Tibial nerve (tissue), 4 donors: Measurements from ENCODE around the gene HOATZ. TPM values are rescaled to one million over a fixed set of nuclear protein-coding genes. Genes with fewer than 3 reads are reported as not detected.
A peak's percentile ranks its signal among the peaks of the same experiment; 100 is the strongest.

ENCODE experiments used
- DNase-seq, 2 donors: peaks; one replicate each; pipeline ENCODE4 v3.0.0-alpha.2; 2019; ENCODE audit warnings: low spot score in 2 of 2
- H3K27ac ChIP-seq, 4 donors: fragments of 200-600 bp; sonication (generic) in 3 of 4; one replicate each; pipeline ENCODE4 v1.5.1; 2017 to 2019; ENCODE audit warnings: mild to moderate bottlenecking in 1 of 4
- H3K27me3 ChIP-seq, 2 donors: fragments of 200-600 bp; sonication (generic) in 1 of 2; one replicate each; pipeline versions ENCODE4 v1.5.1 to v1.6.0; 2017 to 2019
- H3K36me3 ChIP-seq, 3 donors: fragments of 200-600 bp; sonication (generic); one replicate each; pipeline ENCODE4 v1.5.1; 2018 to 2019
- H3K4me1 ChIP-seq, 4 donors: fragments of 200-600 bp; sonication (generic) in 3 of 4; one replicate each; pipeline ENCODE4 v1.5.1; 2017 to 2019
- H3K4me3 ChIP-seq, 4 donors: fragments of 200-600 bp; sonication (generic) in 3 of 4; one replicate each; pipeline ENCODE4 v1.5.1; 2017 to 2019; ENCODE audit warnings: mild to moderate bottlenecking in 1 of 4, moderate library complexity in 1 of 4
- H3K9me3 ChIP-seq, 4 donors: fragments of 200-600 bp; sonication (generic) in 3 of 4; one replicate each; pipeline ENCODE4 v1.5.1; 2017 to 2019
- EP300 ChIP-seq, 2 donors: sonication (generic); formaldehyde crosslinking; IDR thresholded peaks; one replicate each; pipeline ENCODE4 v1.6.1; 2017; ENCODE audit warnings: antibody characterized with exemption in 2 of 2, mild to moderate bottlenecking in 1 of 2
- POLR2A ChIP-seq, 2 donors: fragments of 450-650 bp; IDR thresholded peaks; one replicate each; pipeline ENCODE4 v1.6.1; 2017; ENCODE audit warnings: antibody characterized with exemption in 2 of 2, mild to moderate bottlenecking in 2 of 2, moderate library complexity in 2 of 2
- WGBS, 2 donors: methylation state at CpG; one replicate each; pipeline ENCODE4 v1.1.5; 2018; 5-methylcytosine and 5-hydroxymethylcytosine counted together
- total RNA-seq, 4 donors: library from RNA; depleted of rRNA; stranded (reverse); fragments of >200 nt; gene quantifications; one replicate each; pipeline ENCODE4 v1.1.0, GENCODE V29; 2016
- TF ChIP-seq, protein P1 (sequence below), 5 experiments: fragments of 200-600 bp in 3 of 5; fragments of 450-650 bp in 2 of 5; sonication (generic) in 3 of 5; IDR thresholded peaks; one replicate each; pipeline ENCODE4 v1.5.1; 2016 to 2019; ENCODE audit warnings: antibody characterized with exemption in 5 of 5, mild to moderate bottlenecking in 3 of 5, moderate library complexity in 2 of 5

Gene HOATZ
- total RNA-seq: not detected

DNA sequence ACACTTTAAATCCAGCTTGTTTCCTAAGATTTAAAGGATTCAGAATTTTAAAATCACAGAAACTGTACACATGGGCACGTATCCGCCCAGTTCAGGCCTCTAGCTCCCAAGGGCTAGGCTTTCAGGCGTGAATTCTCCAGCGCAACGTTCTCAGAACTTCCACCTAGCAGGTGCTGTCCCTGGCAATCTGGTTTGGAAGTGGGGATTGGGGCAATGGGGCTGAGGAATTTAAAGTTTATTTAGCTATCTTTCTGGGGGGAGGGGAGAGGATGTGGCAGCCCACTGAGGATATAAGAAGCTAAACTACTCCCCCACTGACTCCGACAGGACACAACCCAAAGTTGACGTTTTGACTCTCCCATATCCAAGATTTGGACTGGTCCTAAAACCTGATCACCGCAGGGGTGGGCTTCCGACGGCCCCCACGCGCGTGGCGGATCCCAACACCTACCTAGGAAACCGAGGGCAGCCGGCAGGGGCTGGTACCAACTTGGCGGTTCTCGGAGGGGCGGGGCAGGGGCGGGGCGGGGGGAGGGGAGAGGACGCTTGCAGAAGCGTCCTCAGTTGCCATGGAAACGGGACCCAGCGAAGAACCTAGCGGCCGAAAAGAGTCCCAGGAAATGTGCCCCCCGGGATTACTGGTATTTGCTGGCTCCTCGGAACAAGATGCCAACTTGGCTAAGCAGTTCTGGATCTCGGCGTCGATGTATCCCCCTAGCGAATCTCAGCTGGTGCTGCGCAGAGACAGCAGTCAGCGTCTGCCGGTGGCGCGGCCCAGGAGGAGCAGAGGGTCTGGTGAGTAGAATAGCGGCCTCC is at the start of gene HOATZ:
Gene HOATZ, plus strand, starts transcription at position 563 of the 816 bp plus-strand sequence. Its CDS starts 7 bp downstream, at position 570.
- H3K27ac ChIP-seq: no peak within 1 kb of the TSS
- TF ChIP-seq, protein P1, sequence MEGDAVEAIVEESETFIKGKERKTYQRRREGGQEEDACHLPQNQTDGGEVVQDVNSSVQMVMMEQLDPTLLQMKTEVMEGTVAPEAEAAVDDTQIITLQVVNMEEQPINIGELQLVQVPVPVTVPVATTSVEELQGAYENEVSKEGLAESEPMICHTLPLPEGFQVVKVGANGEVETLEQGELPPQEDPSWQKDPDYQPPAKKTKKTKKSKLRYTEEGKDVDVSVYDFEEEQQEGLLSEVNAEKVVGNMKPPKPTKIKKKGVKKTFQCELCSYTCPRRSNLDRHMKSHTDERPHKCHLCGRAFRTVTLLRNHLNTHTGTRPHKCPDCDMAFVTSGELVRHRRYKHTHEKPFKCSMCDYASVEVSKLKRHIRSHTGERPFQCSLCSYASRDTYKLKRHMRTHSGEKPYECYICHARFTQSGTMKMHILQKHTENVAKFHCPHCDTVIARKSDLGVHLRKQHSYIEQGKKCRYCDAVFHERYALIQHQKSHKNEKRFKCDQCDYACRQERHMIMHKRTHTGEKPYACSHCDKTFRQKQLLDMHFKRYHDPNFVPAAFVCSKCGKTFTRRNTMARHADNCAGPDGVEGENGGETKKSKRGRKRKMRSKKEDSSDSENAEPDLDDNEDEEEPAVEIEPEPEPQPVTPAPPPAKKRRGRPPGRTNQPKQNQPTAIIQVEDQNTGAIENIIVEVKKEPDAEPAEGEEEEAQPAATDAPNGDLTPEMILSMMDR (IDR thresholded peaks at IDR 0.05): no peak
- TF ChIP-seq EP300 (IDR thresholded peaks at IDR 0.05) (no peak), POLR2A (IDR thresholded peaks at IDR 0.05) (no peak)
- peaks cover 3 to 40% of the 10 kb centered on the region in 2 donors for H3K27me3 ChIP-seq
- peak within 1 kb of the TSS in 1 of 4 donors; percentile 35 for H3K4me3 ChIP-seq
- H3K36me3 ChIP-seq: no peaks in the 10 kb centered on the region
- no peaks in the 10 kb centered on the region for H3K9me3 ChIP-seq
- peaks cover 0 to 24% (median 0%) of the 10 kb centered on the region in 4 donors for H3K4me1 ChIP-seq
- DNase-seq: no peak
- WGBS, 2 donors: 26 to 29% methylated on average over 23 to 35 of the region's 39 CpGs

DNA sequence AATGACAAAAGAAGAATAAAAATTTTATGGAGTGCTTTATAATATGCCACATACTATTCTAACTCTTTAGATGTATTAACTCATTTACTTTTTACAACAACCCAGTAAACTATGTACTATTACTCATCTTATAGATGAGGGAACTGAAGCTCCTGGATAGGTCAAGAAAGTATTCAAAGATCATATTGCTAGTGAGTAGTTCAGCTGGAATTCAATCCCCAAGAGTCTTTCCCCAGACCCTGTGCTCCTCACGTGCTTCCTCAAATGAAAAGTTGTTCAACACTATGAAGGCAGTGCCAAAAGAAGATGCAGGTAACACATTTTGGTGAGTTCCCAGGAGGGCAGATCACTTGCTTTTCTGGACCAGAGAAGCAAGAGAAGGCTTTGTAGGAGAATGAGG is 49.2 kb upstream of the HOATZ start:
- WGBS, 2 donors: 75 to 77% methylated on average over 1 of the region's 1 CpG
- no peaks in the 10 kb centered on the region for H3K27me3 ChIP-seq
- TF ChIP-seq POLR2A (IDR thresholded peaks at IDR 0.05): no peak
- TF ChIP-seq, protein P1 (IDR thresholded peaks at IDR 0.05): no peak
- no peak for TF ChIP-seq EP300 (IDR thresholded peaks at IDR 0.05)
- no peak overlapping the region for H3K27ac ChIP-seq
- H3K36me3 ChIP-seq: no peaks in the 10 kb centered on the region
- no peak for DNase-seq
- H3K4me3 ChIP-seq: no peak overlapping the region
- H3K4me1 ChIP-seq: no peaks in the 10 kb centered on the region
- no peaks in the 10 kb centered on the region for H3K9me3 ChIP-seq

DNA sequence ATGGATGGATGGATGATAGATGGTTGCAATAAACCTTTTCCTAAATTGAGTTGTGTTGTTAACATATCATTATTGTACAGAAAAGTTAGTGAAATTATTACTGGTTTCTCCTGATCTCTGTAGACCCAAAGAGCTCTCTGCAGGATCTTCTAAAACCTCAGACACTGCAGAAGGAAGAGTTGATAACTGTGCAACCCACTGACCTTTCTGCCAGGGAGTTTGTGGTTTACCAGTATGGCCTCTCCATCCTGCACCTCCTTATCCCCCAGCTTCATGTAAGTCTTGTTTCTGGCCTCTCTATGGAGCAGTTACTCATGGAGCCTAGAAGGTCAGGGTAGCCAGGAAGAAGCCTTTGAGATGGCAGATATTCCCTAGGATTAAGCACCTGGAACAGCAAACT is 48.0 kb upstream of the HOATZ start:
- DNase-seq: no peak
- TF ChIP-seq EP300 (IDR thresholded peaks at IDR 0.05) (no peak), POLR2A (IDR thresholded peaks at IDR 0.05) (no peak)
- TF ChIP-seq, protein P1 (IDR thresholded peaks at IDR 0.05): no peak
- no peak overlapping the region for H3K27ac ChIP-seq
- H3K4me3 ChIP-seq: no peak overlapping the region
- no peaks in the 10 kb centered on the region for H3K36me3 ChIP-seq
- H3K4me1 ChIP-seq: no peaks in the 10 kb centered on the region
- no peaks in the 10 kb centered on the region for H3K27me3 ChIP-seq
- no peaks in the 10 kb centered on the region for H3K9me3 ChIP-seq

DNA sequence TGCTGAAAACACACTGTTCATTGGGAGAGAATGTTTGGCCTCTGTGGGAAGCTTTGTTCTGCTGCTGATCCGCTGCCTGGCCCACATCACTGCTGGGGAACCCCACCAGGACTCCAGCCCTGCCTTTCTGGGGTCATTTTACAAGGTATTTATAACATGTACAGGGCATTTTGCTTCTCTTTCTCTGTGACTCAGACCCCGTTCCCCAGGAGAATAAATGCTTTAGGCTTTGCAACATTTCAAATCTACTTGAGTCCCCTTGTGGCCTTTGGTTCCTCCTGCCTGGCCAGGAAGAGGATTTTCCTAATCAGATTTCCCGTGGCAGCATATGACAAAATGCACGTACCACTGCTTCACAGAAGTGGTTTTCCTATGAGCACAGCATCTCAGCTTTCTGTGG is 45.4 kb upstream of the HOATZ start:
- TF ChIP-seq, protein P1 (IDR thresholded peaks at IDR 0.05): no peak
- TF ChIP-seq EP300 (IDR thresholded peaks at IDR 0.05): no peak
- TF ChIP-seq POLR2A (IDR thresholded peaks at IDR 0.05): no peak
- WGBS, 2 donors: 28 to 31% methylated on average over 4 of the region's 4 CpGs
- Histone ChIP-seq H3K27ac (no peak overlapping the region), H3K4me3 (no peak overlapping the region), H3K4me1 (no peaks in the 10 kb centered on the region), H3K36me3 (no peaks in the 10 kb centered on the region), H3K27me3 (no peaks in the 10 kb centered on the region), H3K9me3 (no peaks in the 10 kb centered on the region)
- no peak for DNase-seq

DNA sequence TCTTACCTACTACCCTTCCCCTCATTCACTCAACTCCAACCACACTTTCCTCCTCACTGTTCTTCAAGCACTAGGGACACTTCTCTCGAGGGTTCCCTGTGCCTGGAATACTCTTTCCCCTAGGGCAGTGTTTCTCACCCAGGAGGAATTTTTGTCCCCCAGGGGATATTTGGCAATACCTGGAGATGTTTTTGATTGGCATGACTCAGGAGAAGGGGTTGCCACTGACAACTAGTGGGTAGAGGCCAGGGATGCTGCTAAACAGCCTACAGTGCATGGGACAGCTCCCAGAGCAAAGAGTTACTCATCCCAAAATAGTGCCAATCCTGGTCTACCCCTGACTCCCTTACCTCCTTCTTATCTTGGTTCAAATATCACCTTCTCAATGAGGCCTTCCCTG is 42.4 kb upstream of the HOATZ start:
- WGBS, 2 donors: 94 to 97% methylated on average over 1 of the region's 1 CpG
- TF ChIP-seq, protein P1 (IDR thresholded peaks at IDR 0.05): no peak
- TF ChIP-seq EP300 (IDR thresholded peaks at IDR 0.05) (no peak), POLR2A (IDR thresholded peaks at IDR 0.05) (no peak)
- DNase-seq: no peak

More for the DNA sequence above, 42.4 kb upstream of the HOATZ start:
- Histone ChIP-seq H3K27ac (no peak overlapping the region), H3K4me3 (no peak overlapping the region), H3K4me1 (no peaks in the 10 kb centered on the region), H3K36me3 (no peaks in the 10 kb centered on the region), H3K9me3 (no peaks in the 10 kb centered on the region), H3K27me3 (no peaks in the 10 kb centered on the region)
